Stimulated activated CD8-positive, alpha-beta memory T cell treated with anti-CD3 and anti-CD28 coated beads, Interleukin-2, amount 100 ng/mL, for 48 hours (primary cell): Measurements from ENCODE around the gene PTPRU.

Experiments
- DNase-seq, 2 donors: peaks; one replicate each; pipeline ENCODE4 v3.0.0-alpha.2; 2020; ENCODE audit warnings: low read depth in 2 of 2

Gene PTPRU

DNA sequence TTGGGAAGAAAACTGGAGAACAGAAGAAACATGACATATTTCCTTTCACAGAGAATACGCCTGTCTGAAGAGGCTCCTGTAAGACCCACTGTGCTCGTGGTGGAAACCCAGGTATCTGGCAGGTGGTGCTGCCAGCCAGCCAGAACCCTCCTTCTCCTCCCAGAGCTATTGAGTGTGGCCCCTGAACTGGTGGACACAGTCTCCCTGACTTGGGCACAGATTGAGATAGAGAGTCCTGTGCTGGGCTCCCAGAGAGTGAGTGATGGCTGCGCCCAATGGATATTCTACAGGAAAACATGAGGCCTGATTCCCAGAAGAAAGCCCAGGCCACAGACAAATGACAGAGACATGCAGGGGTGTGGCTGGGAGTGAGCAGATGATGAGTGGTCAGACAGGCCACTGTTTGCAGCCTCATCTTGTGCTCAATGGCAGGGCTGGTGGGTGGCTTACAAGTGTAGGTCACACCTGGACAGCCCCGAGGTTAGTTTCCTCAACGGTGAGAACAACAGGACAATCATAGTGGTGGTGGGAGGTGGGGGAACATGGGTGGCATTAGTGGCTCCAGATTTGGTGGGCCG lies 127.9 kb downstream of the PTPRU start:
- no peak for DNase-seq

GRCh38 chr1:29365906-29366670 lies 129.8 kb downstream of the PTPRU start:
- DNase-seq, result no peak

DNA sequence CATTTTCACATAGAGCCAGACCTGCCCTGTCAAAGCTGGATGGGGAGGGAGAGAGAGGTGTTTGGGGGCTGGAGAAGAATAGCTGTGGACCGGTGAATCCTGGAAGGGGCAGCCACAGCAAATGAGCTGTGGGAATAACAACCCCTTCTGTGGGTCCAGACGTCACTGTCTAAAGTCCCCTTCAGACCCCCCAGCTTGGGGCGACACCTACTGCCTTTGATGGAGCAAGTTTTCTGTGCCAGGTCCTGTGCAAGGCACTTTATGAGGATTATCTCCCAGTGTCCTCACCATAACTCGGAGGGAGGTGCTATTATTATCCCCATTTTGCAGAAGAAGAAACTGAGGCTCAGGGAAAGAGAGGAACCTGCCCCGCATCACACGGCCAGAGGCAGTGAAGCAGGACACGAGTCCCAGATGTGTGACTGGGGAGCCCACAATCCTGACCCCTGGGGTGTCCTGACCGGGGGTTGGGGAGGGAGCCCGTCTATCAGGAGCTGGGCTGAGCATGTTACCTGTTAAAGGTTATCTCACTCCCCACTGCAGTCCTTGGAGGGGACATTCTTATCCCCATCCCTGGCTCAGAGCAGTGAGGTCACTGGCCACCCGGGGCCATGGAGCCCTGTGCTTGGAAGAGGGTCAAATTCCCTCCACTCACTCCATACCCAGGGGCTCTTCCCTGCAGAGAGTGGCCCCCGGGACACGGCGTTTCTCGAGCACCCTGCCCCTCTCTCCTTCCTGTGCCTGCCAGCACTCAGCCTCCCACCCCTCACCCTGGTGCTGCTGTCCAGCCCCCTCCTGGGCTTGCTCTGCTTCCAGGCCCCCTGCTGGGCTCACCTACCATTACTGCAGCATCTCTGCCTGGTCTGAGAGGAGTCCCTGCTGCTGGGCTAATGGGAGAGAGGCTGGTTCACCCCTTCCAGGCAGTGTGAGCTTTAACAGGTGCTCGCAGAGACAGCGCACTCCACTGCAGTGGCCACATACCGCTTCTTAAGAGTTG lies 132.9 kb downstream of the PTPRU start:
- no peak for DNase-seq

- no peak for DNase-seq
These were observed 133.7 kb downstream of the PTPRU start for GRCh38 chr1:29370067-29370466.

DNA sequence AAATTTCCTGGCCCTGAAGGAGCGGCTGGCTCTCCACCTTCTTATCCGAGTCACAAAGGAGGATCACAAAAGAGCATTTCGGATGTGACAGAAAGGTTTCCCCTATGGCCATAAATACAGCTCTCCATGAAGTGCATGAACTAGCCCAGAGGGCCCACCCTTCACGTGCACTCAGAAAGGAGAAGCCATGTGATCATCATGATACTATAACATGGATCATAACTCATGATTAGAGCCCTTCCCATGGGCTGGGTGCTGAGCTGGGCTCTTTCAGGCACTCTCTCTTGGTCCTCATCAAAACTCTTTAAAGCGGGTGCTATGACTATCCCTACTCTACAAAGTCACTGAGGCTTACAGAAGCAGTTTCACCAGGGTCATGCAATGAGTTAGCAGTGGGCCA lies 135.0 kb downstream of the PTPRU start:
- no peak for DNase-seq

- DNase-seq, result no peak
These were observed 135.8 kb downstream of the PTPRU start for GRCh38 chr1:29372108-29372507.
